H9 (cell line): Measurements from ENCODE around the gene RBM38. TPM values are rescaled to one million over a fixed set of nuclear protein-coding genes. Genes with fewer than 3 reads are reported as not detected.

Experiments
- DNase-seq: peaks from one replicate; pipeline ENCODE4 v3.0.0-alpha.2; 2017
- H2AFZ ChIP-seq: one replicate; pipeline ENCODE4 v1.6.1; 2013; ENCODE audit warnings: mild to moderate bottlenecking, low read length, control low read depth, moderate library complexity
- H2AK5ac ChIP-seq: 2 replicates; pipeline ENCODE4 v1.6.1; 2013; ENCODE audit warnings: low read length, control low read depth, mixed read lengths; ENCODE audit not compliant: insufficient read length
- H2BK120ac ChIP-seq: one replicate; pipeline ENCODE4 v1.6.1; 2013; ENCODE audit warnings: low read depth, mild to moderate bottlenecking, low read length, control low read depth, inconsistent platforms; ENCODE audit not compliant: poor library complexity, severe bottlenecking
- H2BK12ac ChIP-seq: 2 replicates; pipeline ENCODE4 v1.6.1; 2013; ENCODE audit warnings: low read length, control low read depth, mixed read lengths, low read depth; ENCODE audit not compliant: insufficient read length
- H2BK15ac ChIP-seq: 2 replicates; pipeline ENCODE4 v1.6.1; 2013; ENCODE audit warnings: low read depth, low read length, control low read depth
- H2BK20ac ChIP-seq: one replicate; pipeline ENCODE4 v1.6.1; 2013; ENCODE audit warnings: low read depth, mild to moderate bottlenecking, low read length, control low read depth, inconsistent platforms; ENCODE audit not compliant: poor library complexity, severe bottlenecking
- H2BK5ac ChIP-seq: 2 replicates; pipeline ENCODE4 v1.6.1; 2013; ENCODE audit warnings: low read length, control low read depth, mixed read lengths; ENCODE audit not compliant: insufficient read length
- H3K14ac ChIP-seq: 2 replicates; pipeline ENCODE4 v1.6.1; 2013; ENCODE audit warnings: low read length, control low read depth; ENCODE audit not compliant: insufficient read depth
- H3K18ac ChIP-seq: 2 replicates; pipeline ENCODE4 v1.6.1; 2013; ENCODE audit warnings: low read depth, mild to moderate bottlenecking, mixed read lengths, low read length, control low read depth; ENCODE audit not compliant: insufficient read length
- H3K23ac ChIP-seq: 2 replicates; pipeline ENCODE4 v1.6.1; 2013; ENCODE audit warnings: low read length, control low read depth, mixed read lengths, low read depth; ENCODE audit not compliant: insufficient read length
- H3K23me2 ChIP-seq: 2 replicates; pipeline ENCODE4 v1.6.1; 2013; ENCODE audit warnings: low read depth, mild to moderate bottlenecking, mixed read lengths, low read length, control low read depth; ENCODE audit not compliant: insufficient read length, poor library complexity, severe bottlenecking
- H3K27ac ChIP-seq: 2 replicates; pipeline ENCODE4 v1.5.1; 2013; ENCODE audit warnings: low read length, control low read depth, mixed read lengths, low read depth; ENCODE audit not compliant: insufficient read length
- H3K27me3 ChIP-seq: 2 replicates; pipeline ENCODE4 v1.6.1; 2013; ENCODE audit warnings: low read length, control low read depth, inconsistent platforms; ENCODE audit not compliant: insufficient read depth
- H3K4ac ChIP-seq: 2 replicates; pipeline ENCODE4 v1.6.1; 2013; ENCODE audit warnings: low read depth, mild to moderate bottlenecking, control low read depth, inconsistent platforms, low read length, moderate library complexity
- H3K4me1 ChIP-seq: 2 replicates; pipeline ENCODE4 v1.6.1; 2013; ENCODE audit warnings: low read length, control low read depth, inconsistent platforms; ENCODE audit not compliant: insufficient read depth
- H3K4me2 ChIP-seq: 2 replicates; pipeline ENCODE4 v1.6.1; 2013; ENCODE audit warnings: low read length, control low read depth, mixed read lengths; ENCODE audit not compliant: insufficient read length, insufficient read depth
- H3K56ac ChIP-seq: 2 replicates; pipeline ENCODE4 v1.6.1; 2013; ENCODE audit warnings: low read depth, mild to moderate bottlenecking, mixed read lengths, low read length, control low read depth; ENCODE audit not compliant: insufficient read length
- H3K79me1 ChIP-seq: 2 replicates; pipeline ENCODE4 v1.6.1; 2013; ENCODE audit warnings: low read depth, mild to moderate bottlenecking, moderate library complexity, low read length, control low read depth, inconsistent platforms; ENCODE audit not compliant: insufficient read depth, poor library complexity, severe bottlenecking
- H3K79me2 ChIP-seq: 2 replicates; pipeline ENCODE4 v1.6.1; 2013; ENCODE audit warnings: low read length, control low read depth, inconsistent platforms; ENCODE audit not compliant: insufficient read depth
- H3K9ac ChIP-seq: 2 replicates; pipeline ENCODE4 v1.6.1; 2013; ENCODE audit warnings: low read length, control low read depth, mixed read lengths; ENCODE audit not compliant: insufficient read length; ENCODE audit errors: extremely low read depth
- H3K9me3 ChIP-seq: one replicate; pipeline ENCODE4 v1.6.1; 2013; ENCODE audit warnings: low read depth, low read length, inconsistent platforms; ENCODE audit not compliant: control insufficient read depth
- H3T11ph ChIP-seq: one replicate; pipeline ENCODE4 v1.6.1; 2013; ENCODE audit warnings: mild to moderate bottlenecking, low read length, control low read depth, inconsistent platforms
- H4K20me1 ChIP-seq: one replicate; pipeline ENCODE4 v1.6.1; 2013; ENCODE audit not compliant: control insufficient read depth, insufficient read length, insufficient read depth
- H4K5ac ChIP-seq: 2 replicates; pipeline ENCODE4 v1.6.1; 2013; ENCODE audit warnings: low read depth, mild to moderate bottlenecking, mixed read lengths, low read length, control low read depth; ENCODE audit not compliant: insufficient read length
- H4K8ac ChIP-seq: replicated peaks from 2 replicates; pipeline ENCODE4 v1.6.1; 2013; ENCODE audit warnings: low read length, control low read depth, mixed read lengths, low read depth; ENCODE audit not compliant: insufficient read length
- H4K91ac ChIP-seq: 2 replicates; pipeline ENCODE4 v1.6.1; 2013; ENCODE audit warnings: low read depth, mild to moderate bottlenecking, moderate library complexity, mixed read lengths, low read length, control low read depth; ENCODE audit not compliant: insufficient read length
- H3K27ac Mint-ChIP-seq, 3 experiments: 2 replicates in 2 of 3; 3 replicates in 1 of 3; pipeline ENCODE4 v1.8.0; 2020 to 2021; ENCODE audit warnings: mixed read lengths in 3 of 3, mild to moderate bottlenecking in 1 of 3, moderate library complexity in 1 of 3
- H3K27me3 Mint-ChIP-seq: 2 replicates; pipeline ENCODE4 v1.8.0; 2021; ENCODE audit warnings: low read depth, mild to moderate bottlenecking, moderate library complexity, mixed read lengths
- H3K36me3 Mint-ChIP-seq, 3 experiments: 2 replicates in 2 of 3; 3 replicates in 1 of 3; pipeline ENCODE4 v1.8.0; 2020 to 2021; ENCODE audit warnings: low read depth in 3 of 3, mixed read lengths in 3 of 3; ENCODE audit not compliant: insufficient read depth in 1 of 3
- H3K4me1 Mint-ChIP-seq, 2 experiments: 2 replicates each; pipeline ENCODE4 v1.8.0; 2020; ENCODE audit warnings: mixed read lengths in 2 of 2
- H3K4me3 Mint-ChIP-seq, 2 experiments: 2 replicates in 1 of 2; 3 replicates in 1 of 2; pipeline ENCODE4 v1.8.0; 2020 to 2021; ENCODE audit warnings: mild to moderate bottlenecking in 2 of 2, mixed read lengths in 2 of 2, moderate library complexity in 1 of 2
- H3K9me3 Mint-ChIP-seq, 2 experiments: 2 replicates in 1 of 2; 3 replicates in 1 of 2; pipeline ENCODE4 v1.8.0; 2020; ENCODE audit warnings: mild to moderate bottlenecking in 2 of 2, mixed read lengths in 2 of 2, moderate library complexity in 1 of 2
- WGBS: extraction: QIAGEN DNeasy Blood & Tissue Kit; methylation state at CpG from one replicate; pipeline ENCODE4 v1.1.7; 2013; ENCODE audit warnings: missing lambda C conversion rate, low lambda C conversion rate, mixed read lengths; ENCODE audit not compliant: insufficient read length; ENCODE audit errors: extremely low coverage; 5-methylcytosine and 5-hydroxymethylcytosine counted together
- total RNA-seq: library from RNA; stranded (reverse); gene quantifications from 2 replicates; pipeline ENCODE4 v1.2.1, GENCODE V29; 2021
- TF ChIP-seq, protein P1 (sequence below): fragments of 200-600 bp; sonication (generic); conservative IDR thresholded peaks from 3 replicates; pipeline ENCODE4 v1.8.0; 2021; ENCODE audit warnings: antibody characterized with exemption, mild to moderate bottlenecking

RBM38 gene
- total RNA-seq, 1 experiment from 2014 or later: 66.8 TPM

DNA sequence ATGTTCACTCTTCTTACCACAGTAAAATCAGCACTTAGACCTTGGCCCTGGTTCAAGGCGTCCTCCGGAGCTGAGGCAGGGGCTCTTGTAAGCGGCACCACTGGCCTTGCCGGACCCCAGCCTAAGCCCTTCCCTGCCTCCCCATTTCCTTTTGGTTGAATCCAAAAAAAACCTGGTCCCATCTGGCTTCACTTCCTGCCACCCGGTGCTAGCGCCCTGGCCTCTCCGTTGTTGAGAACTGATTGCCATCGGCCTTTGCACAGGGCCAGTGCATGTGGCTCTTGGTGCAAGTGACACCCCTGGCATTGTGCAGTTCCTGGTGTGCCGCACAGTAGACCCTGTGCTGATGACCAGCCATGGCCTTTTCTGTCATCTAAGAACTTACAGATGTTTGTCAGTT lies 19.0 kb upstream of the RBM38 start:
- no peak overlapping the region for H2BK15ac ChIP-seq
- H4K5ac ChIP-seq: no peak overlapping the region
- no peak overlapping the region for H2BK20ac ChIP-seq
- WGBS: no CpG with 5 or more reads among the region's 9 CpGs
- no peak overlapping the region for H2BK5ac ChIP-seq
- no peaks in the 10 kb centered on the region for H3K9me3 ChIP-seq
- H3K23me2 ChIP-seq: no peaks in the 10 kb centered on the region
- H3K4me1 ChIP-seq: no peaks in the 10 kb centered on the region
- H2BK12ac ChIP-seq: no peak overlapping the region
- H3T11ph ChIP-seq: no peak overlapping the region
- H3K56ac ChIP-seq: no peak overlapping the region
- H3K4ac ChIP-seq: no peak overlapping the region
- no peak overlapping the region for H4K91ac ChIP-seq
- no peak for DNase-seq
- no peaks in the 10 kb centered on the region for H3K79me2 ChIP-seq
- H3K9ac ChIP-seq: no peak overlapping the region
- Mint-ChIP-seq H3K27me3 (no peaks in the 10 kb centered on the region), H3K4me1 (peaks cover 9 to 10% of the 10 kb centered on the region in 2 experiments), H3K9me3 (no peaks in the 10 kb centered on the region), H3K4me3 (no peak overlapping the region), H3K36me3 (peaks cover 64 to 98% (median 96%) of the 10 kb centered on the region in 3 experiments), H3K27ac (no peak overlapping the region; a peak in 1 of 7 replicates)
- no peaks in the 10 kb centered on the region for H3K79me1 ChIP-seq
- no peak overlapping the region for H3K27ac ChIP-seq
- no peak overlapping the region for H4K8ac ChIP-seq
- no peak overlapping the region for H3K14ac ChIP-seq
- TF ChIP-seq, protein P1, sequence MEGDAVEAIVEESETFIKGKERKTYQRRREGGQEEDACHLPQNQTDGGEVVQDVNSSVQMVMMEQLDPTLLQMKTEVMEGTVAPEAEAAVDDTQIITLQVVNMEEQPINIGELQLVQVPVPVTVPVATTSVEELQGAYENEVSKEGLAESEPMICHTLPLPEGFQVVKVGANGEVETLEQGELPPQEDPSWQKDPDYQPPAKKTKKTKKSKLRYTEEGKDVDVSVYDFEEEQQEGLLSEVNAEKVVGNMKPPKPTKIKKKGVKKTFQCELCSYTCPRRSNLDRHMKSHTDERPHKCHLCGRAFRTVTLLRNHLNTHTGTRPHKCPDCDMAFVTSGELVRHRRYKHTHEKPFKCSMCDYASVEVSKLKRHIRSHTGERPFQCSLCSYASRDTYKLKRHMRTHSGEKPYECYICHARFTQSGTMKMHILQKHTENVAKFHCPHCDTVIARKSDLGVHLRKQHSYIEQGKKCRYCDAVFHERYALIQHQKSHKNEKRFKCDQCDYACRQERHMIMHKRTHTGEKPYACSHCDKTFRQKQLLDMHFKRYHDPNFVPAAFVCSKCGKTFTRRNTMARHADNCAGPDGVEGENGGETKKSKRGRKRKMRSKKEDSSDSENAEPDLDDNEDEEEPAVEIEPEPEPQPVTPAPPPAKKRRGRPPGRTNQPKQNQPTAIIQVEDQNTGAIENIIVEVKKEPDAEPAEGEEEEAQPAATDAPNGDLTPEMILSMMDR: no peak
- no peak overlapping the region for H3K4me2 ChIP-seq
- H2BK120ac ChIP-seq: no peak overlapping the region
- H3K27me3 ChIP-seq: no peaks in the 10 kb centered on the region
- H4K20me1 ChIP-seq: no peaks in the 10 kb centered on the region
- H2AFZ ChIP-seq: no peak overlapping the region
- H3K18ac ChIP-seq: no peak overlapping the region
- no peak overlapping the region for H3K23ac ChIP-seq
- no peak overlapping the region for H2AK5ac ChIP-seq
